Measurements from ENCODE around the gene SLC1A3.
"Not testable (repeated sequence)": the region's sequence is repeated elsewhere in the genome, so short reads cannot be mapped to it uniquely, and the experiment has no call there.

The SLC1A3 gene

GRCh38 chr5:36606428-36607113, at the start of gene SLC1A3:
Gene SLC1A3, plus strand, starts transcription at chr5:36606606. Its CDS starts 1,818 bp downstream, at chr5:36608424.
- peak; percentile 16 to 17 for DNase-seq

DNA sequence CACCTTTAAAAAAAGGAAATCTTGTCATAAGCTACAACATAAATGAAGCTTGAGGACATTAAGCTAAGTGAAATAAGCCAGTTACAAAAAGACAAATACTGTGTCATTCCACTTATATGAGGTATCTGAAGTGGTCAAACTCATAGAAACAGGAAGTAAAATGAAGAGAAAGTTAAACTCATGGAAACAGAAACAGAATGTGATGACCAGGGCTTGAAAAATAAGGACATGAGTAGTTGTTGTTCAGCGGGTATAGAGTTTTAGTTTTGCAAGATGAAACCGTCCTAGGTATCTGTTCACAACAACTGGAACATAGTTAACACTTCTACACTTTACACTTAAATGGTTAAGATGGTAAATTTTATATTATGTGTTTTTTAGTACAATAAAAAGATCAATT, 47.8 kb upstream of the SLC1A3 start:
- DNase-seq = no peak

DNA sequence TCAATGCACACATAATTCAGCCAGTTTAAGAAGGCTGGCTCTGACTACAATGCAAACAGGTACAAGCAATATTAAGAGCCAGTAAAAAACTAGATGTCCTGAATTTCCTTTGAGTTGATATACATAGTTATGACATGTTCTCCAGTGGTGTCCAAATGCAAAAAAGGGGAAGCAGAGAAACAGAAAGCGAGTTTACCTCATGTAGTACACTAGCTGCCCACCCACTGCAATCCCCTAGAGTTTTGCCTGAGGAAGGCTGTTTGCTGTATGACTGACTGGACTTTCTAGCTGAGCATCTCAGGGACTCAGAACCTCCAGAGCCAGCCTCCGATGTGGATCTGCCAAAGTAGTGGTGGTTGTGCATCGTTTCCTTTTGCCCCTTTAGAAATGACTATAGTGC, 44.8 kb upstream of the SLC1A3 start:
- no peak for DNase-seq

- DNase-seq = no peak
Observed at GRCh38 chr5:36569491-36569890, 36.9 kb upstream of the SLC1A3 start.

- no peak for DNase-seq
Observed at GRCh38 chr5:36570301-36571095, 35.9 kb upstream of the SLC1A3 start.

GRCh38 chr5:36571401-36572042, 34.9 kb upstream of the SLC1A3 start:
- DNase-seq = no peak

- no peak for DNase-seq
Observed at GRCh38 chr5:36573438-36573837, 33.0 kb upstream of the SLC1A3 start.

DNA sequence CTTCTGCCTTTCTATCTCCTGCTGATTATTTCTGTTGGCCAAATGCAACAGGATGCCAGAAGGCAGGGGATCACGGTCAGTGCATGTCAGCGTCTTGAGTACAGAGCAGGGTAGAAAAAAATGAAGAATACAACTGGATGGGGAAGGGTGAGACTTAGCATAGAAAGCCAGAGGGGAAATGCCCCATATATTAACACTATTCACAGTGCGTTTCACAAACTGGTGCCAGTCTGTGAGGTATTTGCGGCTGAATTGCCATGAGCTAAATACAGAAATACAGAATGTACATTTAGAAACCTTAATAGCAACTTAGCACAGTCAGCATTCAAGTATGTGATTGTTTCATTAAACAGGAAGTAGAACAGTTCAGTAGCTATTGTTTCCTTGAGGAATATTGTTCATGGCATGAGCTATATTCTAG, 31.0 kb upstream of the SLC1A3 start:
- DNase-seq = no peak

DNA sequence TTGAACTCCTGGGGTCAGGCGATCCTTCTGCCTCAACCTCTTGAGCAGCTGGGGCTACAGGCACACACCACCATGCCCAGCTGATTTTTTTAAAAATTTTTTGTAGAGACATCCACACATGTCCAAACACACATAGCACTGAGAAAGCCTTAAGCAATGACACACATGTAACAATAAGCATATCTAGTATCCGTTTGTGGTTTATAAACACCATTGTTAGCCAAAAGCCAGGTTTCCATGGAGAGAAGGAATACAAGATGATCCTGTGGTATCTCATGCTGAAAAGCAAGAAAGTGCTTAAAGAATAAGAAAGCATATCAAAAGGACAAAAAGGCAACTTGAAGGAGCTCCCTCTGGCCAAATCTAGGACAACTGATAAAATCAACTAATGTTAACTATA, 29.7 kb upstream of the SLC1A3 start:
- no peak for DNase-seq

DNA sequence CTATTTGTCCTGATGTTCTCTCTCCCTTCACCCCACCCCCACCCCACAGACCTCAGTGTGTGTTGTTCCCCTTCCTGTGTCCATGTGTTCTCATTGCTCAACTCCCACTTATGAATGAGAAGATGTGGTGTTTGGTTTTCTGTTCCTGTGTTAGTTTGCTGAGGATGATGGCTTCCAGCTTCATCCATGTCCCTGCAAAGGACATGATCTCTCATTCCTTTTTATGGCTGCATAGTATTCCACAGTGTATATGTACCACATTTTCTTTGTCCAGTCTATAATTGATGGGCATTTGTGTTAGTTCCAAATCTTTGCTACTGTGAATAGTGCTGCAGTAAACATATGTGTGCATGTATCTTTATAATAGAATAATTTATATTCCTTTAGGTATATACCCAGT, 26.5 kb upstream of the SLC1A3 start:
- DNase-seq = not testable (repeated sequence)

DNA sequence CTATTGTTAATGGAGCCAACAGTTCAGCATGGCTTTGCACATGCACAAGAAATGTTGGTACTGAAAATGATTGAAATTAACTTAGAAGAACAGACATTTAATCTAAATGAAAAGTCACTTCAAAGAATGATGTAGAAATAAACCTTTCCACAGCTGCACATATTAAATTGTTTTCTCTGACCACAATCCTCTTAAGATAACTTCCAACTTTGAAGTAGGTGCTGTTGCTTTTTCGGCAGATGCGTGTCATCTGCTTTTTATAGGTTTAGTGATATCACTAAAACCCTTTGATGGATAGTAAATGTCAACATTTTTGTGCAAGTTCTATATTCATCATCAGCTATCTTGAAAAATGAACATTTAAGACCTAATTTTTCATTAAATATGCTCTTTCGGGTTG, 25.3 kb upstream of the SLC1A3 start:
- DNase-seq = no peak

DNA sequence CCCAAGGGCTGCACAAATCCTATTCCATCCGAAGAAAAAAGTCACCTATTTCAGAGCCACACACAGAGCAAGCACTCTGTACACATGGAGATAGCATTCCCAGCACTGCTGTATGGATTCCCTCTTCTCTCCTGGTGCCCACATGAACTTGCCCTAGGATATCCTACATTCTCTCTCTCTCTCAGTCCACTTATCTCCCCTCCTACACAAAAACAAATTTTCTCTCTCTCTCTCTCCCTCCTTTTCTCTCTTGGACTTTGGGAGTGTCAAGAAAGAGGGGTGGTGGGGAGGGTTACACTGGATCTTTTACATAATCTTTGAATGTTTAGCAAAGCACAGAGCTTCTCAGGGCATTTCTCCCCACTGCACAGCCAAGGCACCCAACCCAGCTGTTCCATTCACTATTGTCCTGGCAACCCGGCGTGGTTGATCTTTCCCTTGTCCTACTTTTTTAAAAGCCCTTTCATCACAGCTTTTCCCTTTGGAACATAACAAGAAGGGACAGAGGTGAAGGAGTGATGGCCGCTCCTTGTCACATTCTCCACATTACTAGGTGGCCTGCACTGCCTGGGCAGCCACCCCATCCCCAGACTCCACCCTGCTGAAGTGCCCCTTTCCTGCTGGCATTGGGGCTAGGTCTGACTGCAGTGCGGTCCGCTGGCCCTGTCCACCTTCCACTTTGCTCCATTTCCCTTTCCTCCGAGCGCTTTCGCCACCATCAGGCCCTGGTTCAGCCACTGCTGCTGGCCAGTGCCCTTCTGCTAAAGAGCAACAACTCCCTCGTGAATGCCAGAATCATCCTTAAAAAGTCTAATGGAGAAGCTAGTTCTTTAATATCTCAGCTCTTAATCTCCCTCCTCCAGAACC, 22.2 kb upstream of the SLC1A3 start:
- DNase-seq = no peak

GRCh38 chr5:36585701-36586100, 20.7 kb upstream of the SLC1A3 start:
- no peak for DNase-seq

DNA sequence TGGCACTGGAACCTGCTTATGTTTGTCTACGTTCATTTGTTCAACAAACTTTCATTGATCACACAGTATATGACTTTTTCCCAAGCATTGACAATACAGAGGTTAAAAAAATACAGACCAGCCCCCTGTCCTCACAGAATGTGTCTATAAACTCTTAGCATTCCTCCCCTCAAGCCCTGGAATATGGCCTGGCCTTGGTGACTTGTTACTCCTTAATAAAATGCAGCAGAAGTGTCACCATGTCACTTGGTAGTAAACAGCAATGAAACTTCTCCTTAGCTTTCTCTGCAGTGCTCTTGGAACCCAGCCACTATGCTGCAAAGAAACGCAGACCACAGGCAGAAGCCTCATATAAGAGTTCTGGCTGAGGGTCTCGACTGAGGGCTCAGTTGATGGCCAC, 19.1 kb upstream of the SLC1A3 start:
- no peak for DNase-seq

DNA sequence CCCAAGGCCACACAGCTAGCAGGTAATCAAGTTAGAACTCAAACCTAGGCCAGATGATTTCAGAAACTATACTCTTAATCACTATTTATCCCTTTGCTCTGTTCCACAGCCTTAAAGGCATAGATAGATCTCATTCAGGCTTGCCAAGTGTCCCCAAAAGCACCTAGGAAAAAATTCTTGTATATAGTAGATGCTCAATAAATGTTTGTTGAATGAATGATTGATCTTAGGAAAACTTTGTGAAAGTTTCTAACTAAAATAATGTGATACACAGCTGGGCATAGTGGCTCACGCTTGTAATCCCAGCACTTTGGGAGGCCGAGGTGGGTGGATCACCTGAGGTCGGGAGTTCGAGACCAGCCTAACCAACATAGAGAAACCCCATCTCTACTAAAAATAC, 16.7 kb upstream of the SLC1A3 start:
- not testable (repeated sequence) for DNase-seq

DNA sequence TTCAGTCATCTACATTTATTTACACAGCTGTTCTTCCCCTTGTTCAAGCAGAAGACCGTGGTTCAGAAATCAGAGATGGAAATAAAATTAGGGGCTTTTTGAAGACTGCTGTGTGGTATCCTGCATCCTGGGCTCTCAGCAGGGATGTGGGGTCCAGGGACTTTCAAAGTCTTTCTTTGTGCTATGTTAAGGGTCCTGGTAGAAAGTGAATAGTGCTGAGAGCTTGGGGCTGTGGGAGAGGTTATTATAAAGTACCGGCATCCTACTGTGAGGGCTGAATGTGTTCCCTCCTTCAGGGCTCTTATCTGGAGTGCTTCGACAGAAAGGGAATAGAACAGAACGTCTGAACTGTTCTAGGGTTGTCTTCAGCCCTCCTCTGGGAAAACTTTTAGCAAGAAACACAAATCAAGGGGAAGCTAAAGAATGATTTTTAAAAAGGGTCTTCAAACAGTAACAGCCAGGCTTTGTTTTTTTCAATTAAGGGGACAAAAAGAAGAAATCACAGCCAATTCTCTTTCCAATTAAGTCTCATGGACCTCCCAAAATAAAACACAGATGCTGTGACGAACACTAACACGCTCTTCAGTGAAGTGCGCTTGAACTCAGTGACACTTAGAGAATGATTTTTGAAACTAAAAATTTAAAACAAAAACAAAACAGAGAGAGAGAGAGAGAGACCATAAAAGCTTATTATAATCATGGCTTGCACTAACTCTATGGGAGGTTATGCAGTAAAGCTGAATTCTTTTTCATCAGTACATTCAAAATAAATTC, 15.7 kb upstream of the SLC1A3 start:
- DNase-seq = no peak

DNA sequence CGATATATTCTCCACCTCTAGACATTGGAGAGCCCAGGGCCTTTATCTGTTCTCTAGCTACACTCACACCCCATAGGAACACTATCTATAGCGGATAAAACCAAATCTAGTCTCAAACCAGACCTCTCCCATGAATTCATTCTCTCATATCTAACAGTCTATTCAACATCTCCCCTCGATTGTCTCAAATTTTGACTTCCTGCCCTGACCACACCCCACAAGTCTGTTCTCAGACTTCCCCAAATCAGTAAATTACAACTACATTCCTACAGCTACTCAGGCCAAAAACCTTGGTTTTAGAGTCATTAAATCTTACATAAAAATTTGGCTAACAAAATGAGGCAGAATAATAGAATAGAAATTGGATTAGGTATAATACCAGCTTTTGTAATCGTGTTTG, 12.5 kb upstream of the SLC1A3 start:
- DNase-seq = no peak

DNA sequence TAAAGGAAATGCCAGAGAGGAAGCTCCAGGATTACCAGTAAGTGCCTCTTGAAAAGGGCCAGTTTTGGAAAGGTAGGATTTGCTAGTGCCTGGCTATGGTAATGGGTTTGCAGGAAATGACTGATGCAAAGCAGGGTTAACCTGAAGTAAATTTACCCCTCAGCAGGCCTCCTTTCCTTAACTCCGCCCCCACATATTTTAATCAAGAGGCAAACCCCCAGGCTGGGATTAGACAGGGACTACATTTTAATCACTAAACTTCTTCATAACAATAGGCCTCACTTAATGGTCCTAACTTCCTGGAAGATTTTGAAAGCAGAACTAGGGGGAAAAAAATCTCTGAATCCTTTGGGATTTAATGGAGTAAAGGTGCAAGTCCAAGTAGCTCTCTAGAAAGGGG, 10.2 kb upstream of the SLC1A3 start:
- DNase-seq = no peak

DNA sequence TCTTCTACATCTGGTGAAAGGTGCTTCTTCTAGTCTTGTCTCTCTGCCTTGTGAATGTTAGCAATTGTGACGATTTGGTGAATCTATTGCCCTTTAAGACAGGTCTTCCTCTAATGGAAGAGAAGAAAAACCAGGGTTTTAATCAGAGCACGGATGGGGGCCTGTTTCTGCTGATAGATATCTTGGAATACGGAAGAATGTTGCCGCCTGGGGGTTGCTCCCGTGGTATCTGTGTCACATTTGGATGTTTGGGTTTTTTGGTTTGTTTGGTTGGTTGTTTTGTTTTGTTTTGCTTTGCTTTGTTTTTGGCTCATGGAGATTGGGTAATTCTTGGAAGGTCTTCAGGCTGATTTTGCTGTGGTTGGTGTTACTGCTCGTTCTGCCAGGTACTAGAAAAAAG, 9.7 kb upstream of the SLC1A3 start:
- no peak for DNase-seq

- no peak for DNase-seq
Observed at GRCh38 chr5:36598045-36598444, 8.4 kb upstream of the SLC1A3 start.

DNA sequence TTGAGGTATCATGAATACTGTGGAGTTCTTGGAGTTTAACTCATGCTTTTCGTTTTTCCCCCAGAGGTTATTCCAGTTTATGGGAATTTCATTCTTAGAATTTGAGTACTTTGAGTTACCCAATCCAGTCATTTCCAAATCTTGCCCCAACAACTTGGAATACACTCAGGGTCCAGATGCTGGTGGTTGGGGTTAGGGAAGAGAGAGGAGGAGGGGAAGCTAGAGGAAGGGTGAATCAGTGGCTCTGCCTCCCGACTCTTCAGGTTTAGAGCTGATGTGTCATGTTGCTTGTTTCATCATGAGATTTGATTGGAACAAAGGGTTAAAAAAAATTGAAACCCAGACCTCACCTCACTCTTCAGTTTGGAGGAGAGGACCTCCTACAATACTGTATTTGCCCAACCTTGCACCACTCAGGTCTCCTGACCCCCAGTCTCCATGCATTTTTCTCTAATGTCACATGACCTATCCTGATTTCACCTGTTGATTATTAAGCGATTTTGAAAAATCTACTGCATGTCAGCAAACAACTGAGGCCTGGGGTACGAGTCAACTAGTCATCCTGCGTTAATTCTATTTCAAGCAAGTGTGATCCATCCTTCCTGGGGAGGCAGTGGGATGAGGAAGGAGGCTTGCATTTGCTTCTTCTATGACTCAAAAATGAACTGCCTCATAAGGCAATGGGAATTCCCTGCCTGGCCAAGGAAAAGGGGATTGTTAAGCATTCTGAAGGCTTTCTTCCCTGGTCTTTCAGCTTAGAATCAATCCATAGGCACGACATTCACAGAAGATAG, 6.2 kb upstream of the SLC1A3 start:
- no peak for DNase-seq
